MM.1S (cell line): ENCODE measurements around the gene VGLL3.

Experiments
- CTCF ChIP-seq: fragments of 300-600 bp; sonication (generic); IDR thresholded peaks from 2 replicates; pipeline ENCODE4 v1.5.1; 2016; ENCODE audit warnings: antibody characterized with exemption, low read length, mixed read lengths
- EZH2 ChIP-seq: fragments of 300-600 bp; sonication (generic); optimal IDR thresholded peaks from 2 replicates; pipeline ENCODE3; 2017; ENCODE audit warnings: low read depth, mild to moderate bottlenecking, antibody characterized with exemption, low read length, mixed read lengths
- EZH2phosphoT487 ChIP-seq: fragments of 300-600 bp; sonication (generic); IDR thresholded peaks from 2 replicates; pipeline ENCODE4 v1.6.1; 2018; ENCODE audit warnings: antibody characterized with exemption, low read length

- TF ChIP-seq CTCF = no peak
- TF ChIP-seq EZH2phosphoT487 = no peak
- no peak for TF ChIP-seq EZH2
These were observed 23.9 kb downstream of the VGLL3 start for GRCh38 chr3:86967062-86967461.
